ENCODE measurements around the gene UBASH3A.

DNA sequence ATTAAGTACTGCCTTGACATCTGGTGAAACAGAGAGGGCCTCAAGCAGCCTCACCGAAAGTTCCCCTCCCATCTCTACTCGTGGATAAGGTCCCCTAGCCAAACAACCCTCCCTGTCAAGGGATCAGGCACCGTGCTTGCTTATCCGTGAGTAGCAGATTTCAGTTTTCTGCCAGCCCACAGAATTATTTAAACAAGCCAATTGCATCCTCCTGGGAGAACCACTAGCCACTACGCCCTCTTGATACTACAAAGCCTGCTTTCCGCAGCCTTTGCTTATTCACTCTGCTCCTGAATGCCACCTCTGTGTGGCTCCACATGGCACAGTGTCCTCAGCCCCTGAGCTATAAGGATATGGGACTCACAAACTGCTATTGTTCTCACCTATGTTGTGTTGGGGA, 47.1 kb upstream of the UBASH3A start:
- TF ChIP-seq, protein P1, sequence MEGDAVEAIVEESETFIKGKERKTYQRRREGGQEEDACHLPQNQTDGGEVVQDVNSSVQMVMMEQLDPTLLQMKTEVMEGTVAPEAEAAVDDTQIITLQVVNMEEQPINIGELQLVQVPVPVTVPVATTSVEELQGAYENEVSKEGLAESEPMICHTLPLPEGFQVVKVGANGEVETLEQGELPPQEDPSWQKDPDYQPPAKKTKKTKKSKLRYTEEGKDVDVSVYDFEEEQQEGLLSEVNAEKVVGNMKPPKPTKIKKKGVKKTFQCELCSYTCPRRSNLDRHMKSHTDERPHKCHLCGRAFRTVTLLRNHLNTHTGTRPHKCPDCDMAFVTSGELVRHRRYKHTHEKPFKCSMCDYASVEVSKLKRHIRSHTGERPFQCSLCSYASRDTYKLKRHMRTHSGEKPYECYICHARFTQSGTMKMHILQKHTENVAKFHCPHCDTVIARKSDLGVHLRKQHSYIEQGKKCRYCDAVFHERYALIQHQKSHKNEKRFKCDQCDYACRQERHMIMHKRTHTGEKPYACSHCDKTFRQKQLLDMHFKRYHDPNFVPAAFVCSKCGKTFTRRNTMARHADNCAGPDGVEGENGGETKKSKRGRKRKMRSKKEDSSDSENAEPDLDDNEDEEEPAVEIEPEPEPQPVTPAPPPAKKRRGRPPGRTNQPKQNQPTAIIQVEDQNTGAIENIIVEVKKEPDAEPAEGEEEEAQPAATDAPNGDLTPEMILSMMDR (optimal IDR thresholded peaks at IDR 0.05 in 1 of 3, IDR thresholded peaks at IDR 0.05 in 1 of 3, conservative IDR thresholded peaks at IDR 0.05 in 1 of 3; ENCODE audit: extremely low read depth in 1 of 3, insufficient read depth in 2 of 3, low read length in 3 of 3), result no peak
- no peak for TF ChIP-seq EZH2 (IDR thresholded peaks at IDR 0.05; ENCODE audit: low read length)
